ENCODE data around the gene PC.
"Not testable (repeated sequence)": the region's sequence is repeated elsewhere in the genome, so short reads cannot be mapped to it uniquely, and the experiment has no call there.

Gene PC

GRCh38 chr11:66981976-66982578 is 23.9 kb upstream of the PC start:
- DNase-seq (ENCODE audit: low read depth, low spot score): peak; percentile 95

- DNase-seq (ENCODE audit: low read depth, low spot score): no peak
These were observed 21.3 kb upstream of the PC start for GRCh38 chr11:66979336-66979980.

- DNase-seq (ENCODE audit: low read depth, low spot score): no peak
These were observed 20.5 kb upstream of the PC start for GRCh38 chr11:66978717-66979116.

GRCh38 chr11:66978229-66978628 is 20.0 kb upstream of the PC start:
- DNase-seq (ENCODE audit: low read depth, low spot score): no peak

- no peak for DNase-seq (ENCODE audit: low read depth, low spot score)
These were observed 18.7 kb upstream of the PC start for GRCh38 chr11:66976925-66977324.

- peak; percentile 60 for DNase-seq (ENCODE audit: low read depth, low spot score)
These were observed 17.9 kb upstream of the PC start for GRCh38 chr11:66976028-66976467.

- DNase-seq (ENCODE audit: low read depth, low spot score): no peak
These were observed 17.3 kb upstream of the PC start for GRCh38 chr11:66975405-66976027.

- no peak for DNase-seq (ENCODE audit: low read depth, low spot score)
These were observed 16.7 kb upstream of the PC start, which contains the start of gene C11orf86 for GRCh38 chr11:66974724-66975404. TSS of gene C11orf86 (plus strand) at chr11:66975304. CDS start at chr11:66975363, 59 bp downstream.

- DNase-seq (ENCODE audit: low read depth, low spot score): no peak
These were observed 15.9 kb upstream of the PC start for GRCh38 chr11:66973956-66974580.

GRCh38 chr11:66971488-66971887 is 13.3 kb upstream of the PC start:
- no peak for DNase-seq (ENCODE audit: low read depth, low spot score)

GRCh38 chr11:66970807-66971442 is 12.7 kb upstream of the PC start:
- DNase-seq (ENCODE audit: low read depth, low spot score): peak; percentile 98

GRCh38 chr11:66970371-66970806 is 12.2 kb upstream of the PC start:
- no peak for DNase-seq (ENCODE audit: low read depth, low spot score)

- peak; percentile 61 for DNase-seq (ENCODE audit: low read depth, low spot score)
These were observed 11.5 kb upstream of the PC start for GRCh38 chr11:66969584-66970225.

- DNase-seq (ENCODE audit: low read depth, low spot score): no peak
These were observed 9.7 kb upstream of the PC start for GRCh38 chr11:66967670-66968425.

GRCh38 chr11:66966351-66966750 is 8.2 kb upstream of the PC start:
- DNase-seq (ENCODE audit: low read depth, low spot score): no peak

GRCh38 chr11:66964495-66964894 is 6.3 kb upstream of the PC start:
- DNase-seq (ENCODE audit: low read depth, low spot score): no peak

- DNase-seq (ENCODE audit: low read depth, low spot score): no peak
These were observed 4.6 kb upstream of the PC start for GRCh38 chr11:66962801-66963200.

- DNase-seq (ENCODE audit: low read depth, low spot score): no peak
These were observed 4.1 kb upstream of the PC start for GRCh38 chr11:66962247-66962646.

GRCh38 chr11:66961691-66962213 is 3.6 kb upstream of the PC start:
- not testable (repeated sequence) for DNase-seq (ENCODE audit: low read depth, low spot score)

- no peak for DNase-seq (ENCODE audit: low read depth, low spot score)
These were observed 732 bp upstream of the PC start for GRCh38 chr11:66958956-66959274.
